Posterior cingulate gyrus (tissue), 11 donors: ENCODE data around the gene TMCC3.
A peak's percentile ranks its signal among the peaks of the same experiment; 100 is the strongest.
"Not testable (repeated sequence)": the region's sequence is repeated elsewhere in the genome, so short reads cannot be mapped to it uniquely, and the experiment has no call there.

Experiments
- DNase-seq, 10 donors: peaks; one replicate each; pipeline versions ENCODE4 v3.0.0 to v3.0.0-alpha.2; 2020 to 2021; ENCODE audit warnings: mixed read lengths in 3 of 10
- intact Hi-C: fragments of 100-400 bp; cut with DNase I; formaldehyde crosslinking; loops from one replicate; pipeline ENCODE4 v1.15.1; 2023

Gene TMCC3

GRCh38 chr12:94584377-94584776 is 66.0 kb downstream of the TMCC3 start:
- DNase-seq: no peak
- intact Hi-C loops: no loop called here

DNA sequence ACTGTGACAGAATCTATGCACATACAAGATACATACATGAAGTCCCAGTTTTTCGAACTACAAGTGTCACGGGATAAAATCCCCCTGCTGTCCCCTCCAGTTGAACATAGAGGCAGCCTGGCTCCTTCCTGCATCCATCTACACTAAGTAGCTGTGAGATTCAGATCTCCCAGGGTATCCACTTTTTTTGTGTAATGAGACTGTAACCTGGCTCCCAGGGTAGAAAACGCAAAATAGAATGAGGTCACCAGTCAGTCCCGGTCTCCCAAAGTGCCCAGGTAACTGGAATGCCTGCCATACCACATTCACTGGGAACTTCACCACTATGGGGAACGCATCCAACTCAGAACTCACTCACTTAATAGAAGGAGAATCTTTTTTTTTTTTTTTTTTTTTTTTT is 67.8 kb downstream of the TMCC3 start:
- DNase-seq: no peak
- intact Hi-C loops: no loop called here

GRCh38 chr12:94575645-94576403 is 74.5 kb downstream of the TMCC3 start:
- no peak for DNase-seq

DNA sequence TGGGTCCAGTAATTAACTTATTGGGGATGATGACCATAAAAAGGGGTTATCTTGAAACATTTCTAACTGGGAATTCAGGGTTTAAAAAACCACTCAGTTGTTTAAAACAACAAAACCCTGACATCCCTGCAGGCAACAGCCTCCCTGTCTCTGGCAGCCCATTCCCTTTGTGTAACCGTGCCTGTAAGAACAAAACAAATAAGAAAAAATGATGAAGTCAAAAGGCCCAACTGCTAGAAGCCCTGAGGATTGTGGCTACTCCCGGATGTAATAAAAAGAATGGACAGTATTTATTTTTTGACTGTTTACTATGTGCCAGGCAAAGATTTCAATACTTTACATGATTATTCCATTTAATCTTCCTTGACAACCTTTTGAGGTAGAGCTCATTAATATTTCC is 75.3 kb downstream of the TMCC3 start:
- intact Hi-C loops: no loop called here
- no peak for DNase-seq

More at GRCh38 chr12:94575645-94576403, 74.5 kb downstream of the TMCC3 start:
- intact Hi-C loops: no loop called here

GRCh38 chr12:94571556-94571955 is 78.8 kb downstream of the TMCC3 start:
- intact Hi-C loops: no loop called here
- DNase-seq: no peak

DNA sequence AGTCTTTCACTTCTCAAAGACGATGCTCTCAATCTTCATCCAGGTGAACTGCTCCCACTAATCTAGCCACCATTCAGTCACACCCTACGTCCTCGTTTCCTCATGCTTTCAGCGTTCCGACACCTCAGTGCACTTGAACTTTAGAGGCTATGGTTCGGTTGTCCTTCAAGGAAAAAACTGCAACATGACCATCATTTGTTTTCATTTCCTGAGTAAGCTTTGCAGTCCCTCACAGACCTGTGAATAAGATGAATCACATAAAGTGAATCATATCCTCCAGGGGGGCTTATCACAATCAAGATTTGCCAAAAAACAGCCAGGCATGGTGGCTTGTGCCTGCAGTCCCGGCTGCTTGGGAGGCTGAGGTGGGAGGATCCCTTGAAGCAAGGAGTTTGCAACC is 80.2 kb downstream of the TMCC3 start:
- intact Hi-C loops: no loop called here
- DNase-seq: no peak

GRCh38 chr12:94567761-94568160 is 82.6 kb downstream of the TMCC3 start:
- intact Hi-C loops: no loop called here
- DNase-seq: no peak

GRCh38 chr12:94566345-94566744 is 84.0 kb downstream of the TMCC3 start:
- intact Hi-C loops: no loop called here
- DNase-seq: peak; percentile 59 to 96 (median 80)

GRCh38 chr12:94565683-94566082 is 84.7 kb downstream of the TMCC3 start:
- intact Hi-C loops: no loop called here
- no peak for DNase-seq

- peak in 2 of 10 donors; percentile 26 to 37 for DNase-seq
- intact Hi-C loops: loop anchor here (5.0 kb wide), 1 partner anchor 54 kb away; no protein-coding TSS in a partner anchor
These were observed 87.1 kb downstream of the TMCC3 start for GRCh38 chr12:94563286-94563685.

DNA sequence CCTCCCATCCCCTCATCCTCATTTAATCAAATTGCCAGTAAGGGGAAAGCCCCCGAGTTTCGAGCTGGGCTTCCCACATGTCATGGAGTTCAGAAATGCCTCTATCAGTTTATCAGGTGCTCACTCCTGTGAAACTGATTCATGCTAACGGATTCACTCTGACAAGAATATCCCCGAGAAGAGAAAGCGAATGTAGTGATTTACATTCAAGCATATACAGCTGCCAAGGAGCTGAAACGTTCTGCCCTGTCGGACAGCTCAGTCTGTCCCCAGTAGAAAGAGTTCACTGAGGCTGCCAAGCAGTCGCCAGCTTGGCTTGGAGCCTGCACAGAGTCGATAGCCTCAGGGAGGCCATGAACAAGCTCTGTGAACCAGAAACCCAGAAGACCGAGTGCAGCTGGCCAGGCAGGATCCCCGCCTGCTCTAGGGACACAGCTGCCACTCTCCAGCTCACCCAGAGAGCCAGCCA is 88.4 kb downstream of the TMCC3 start:
- intact Hi-C loops: loop anchor here (5.0 kb wide), 1 partner anchor 55 kb away; no protein-coding TSS in a partner anchor
- peak; percentile 74 to 98 (median 84) for DNase-seq

DNA sequence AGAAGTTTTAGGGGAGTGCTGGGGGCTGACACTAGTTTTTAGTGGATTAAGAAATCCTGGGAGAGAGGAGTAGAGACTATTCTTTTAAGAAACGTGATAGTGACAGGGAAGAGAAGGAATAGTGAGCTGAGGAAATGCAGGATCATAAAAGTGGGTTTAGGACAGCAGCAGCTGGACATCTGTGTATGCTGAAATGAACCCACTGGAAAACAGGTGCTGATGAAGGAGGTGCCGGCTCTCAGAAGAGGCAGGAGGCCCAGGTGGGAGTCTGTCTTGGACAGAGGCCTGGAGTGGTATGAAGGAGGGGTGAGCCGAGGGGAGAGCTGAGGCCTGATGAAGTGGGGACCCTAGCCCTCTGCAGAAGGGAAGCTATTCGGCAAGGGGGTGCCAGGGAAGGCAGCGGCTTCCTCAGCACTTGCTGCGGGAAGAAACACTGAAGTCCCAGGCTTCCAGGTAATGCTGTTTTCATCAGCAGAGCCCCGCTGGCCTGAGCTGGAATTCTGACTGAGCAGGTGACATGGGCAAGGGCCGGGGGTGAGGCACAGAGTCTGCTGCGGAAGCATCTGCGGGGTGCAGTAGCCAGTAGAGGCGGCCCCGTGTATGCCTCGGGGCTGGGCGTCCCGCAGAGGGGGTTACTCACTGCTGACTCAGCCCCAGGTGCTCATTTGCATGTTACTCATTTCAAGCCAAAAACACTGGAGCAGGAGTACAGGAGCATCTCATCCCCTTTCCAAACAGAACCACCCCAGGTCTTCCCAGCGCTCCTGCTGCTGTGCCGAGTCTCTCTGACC is 89.7 kb downstream of the TMCC3 start:
- intact Hi-C loops: loop anchor here (5.0 kb wide), 1 partner anchor 57 kb away; no protein-coding TSS in a partner anchor

GRCh38 chr12:94558612-94559011 is 91.7 kb downstream of the TMCC3 start:
- DNase-seq: no peak
- intact Hi-C loops: loop anchor here (10.0 kb wide), 1 partner anchor 86 kb away; no protein-coding TSS in a partner anchor

More for the DNA sequence above, 89.7 kb downstream of the TMCC3 start:
- peak; percentile 27 to 94 (median 66) for DNase-seq

DNA sequence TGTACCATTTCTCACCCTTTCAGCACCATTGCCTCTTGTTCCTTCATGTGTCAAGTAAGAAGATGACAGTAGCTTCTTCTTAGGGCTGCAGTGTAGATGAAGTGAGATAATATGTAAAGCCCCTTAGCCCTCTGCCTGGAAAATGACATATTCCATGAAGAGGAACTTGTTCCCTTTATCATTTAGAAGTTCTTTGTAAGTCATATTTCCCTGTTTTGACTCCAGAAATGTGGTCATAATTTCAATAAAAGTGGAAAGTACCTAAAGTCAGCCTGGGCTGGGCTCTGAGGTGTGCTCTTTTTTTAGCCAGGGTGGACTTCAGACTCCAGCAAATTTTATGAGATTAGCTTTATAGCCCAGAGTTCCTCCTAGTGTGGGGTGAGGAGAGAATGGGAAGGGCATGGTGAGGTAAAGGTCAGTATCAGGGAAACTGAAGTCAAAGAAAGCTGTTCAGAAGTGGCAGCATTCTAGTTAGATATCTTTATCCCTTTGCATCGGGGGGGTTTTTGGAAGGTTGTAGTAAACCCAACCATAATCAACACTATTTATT is 92.5 kb downstream of the TMCC3 start:
- no peak for DNase-seq
- intact Hi-C loops: loop anchor here (10.0 kb wide), 1 partner anchor 87 kb away; no protein-coding TSS in a partner anchor

DNA sequence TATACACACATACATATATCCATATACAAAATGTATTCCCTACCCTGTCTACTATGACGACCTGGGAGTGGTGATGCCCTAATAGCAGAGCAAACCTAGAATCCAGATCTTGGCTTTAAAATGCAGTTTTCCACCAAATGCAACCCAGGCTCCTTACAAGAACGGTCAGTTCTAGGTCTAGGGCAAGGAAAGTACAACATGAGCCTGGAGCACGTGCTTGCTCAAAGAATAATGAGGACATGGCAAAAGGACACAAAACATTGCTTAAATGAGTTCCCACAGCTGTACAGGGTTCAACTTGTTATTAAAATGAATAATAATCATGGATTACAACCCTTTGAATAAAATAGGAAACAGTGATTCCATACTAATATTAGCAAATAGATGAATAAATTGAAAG is 94.7 kb downstream of the TMCC3 start:
- intact Hi-C loops: loop anchor here (10.0 kb wide), 1 partner anchor 89 kb away; no protein-coding TSS in a partner anchor
- DNase-seq: no peak

DNA sequence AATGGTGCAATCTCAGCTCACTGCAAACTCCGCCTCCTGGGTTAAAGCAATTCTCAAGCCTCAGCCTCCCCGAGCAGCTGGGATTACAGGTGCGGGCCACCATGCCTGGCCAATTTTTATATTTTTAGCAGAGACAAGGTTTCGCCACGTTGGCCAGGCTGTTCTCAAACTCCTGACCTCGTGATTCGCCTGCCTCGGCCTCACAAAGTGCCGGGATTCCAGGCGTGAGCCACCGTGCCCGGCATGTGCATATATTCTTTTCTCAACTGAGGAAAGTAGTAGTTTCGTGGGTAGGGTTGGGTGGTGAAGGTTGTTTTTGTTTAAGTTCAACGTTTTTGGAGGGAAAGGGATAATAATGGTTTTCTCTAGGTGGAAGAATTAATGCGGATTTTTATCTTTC is 96.5 kb downstream of the TMCC3 start:
- intact Hi-C loops: loop anchor here (10.0 kb wide), 1 partner anchor 91 kb away; no protein-coding TSS in a partner anchor
- DNase-seq: no peak

- DNase-seq: peak in 3 of 10 donors; percentile 32 to 70 (median 40)
These were observed 97.2 kb downstream of the TMCC3 start for GRCh38 chr12:94553130-94553519.

DNA sequence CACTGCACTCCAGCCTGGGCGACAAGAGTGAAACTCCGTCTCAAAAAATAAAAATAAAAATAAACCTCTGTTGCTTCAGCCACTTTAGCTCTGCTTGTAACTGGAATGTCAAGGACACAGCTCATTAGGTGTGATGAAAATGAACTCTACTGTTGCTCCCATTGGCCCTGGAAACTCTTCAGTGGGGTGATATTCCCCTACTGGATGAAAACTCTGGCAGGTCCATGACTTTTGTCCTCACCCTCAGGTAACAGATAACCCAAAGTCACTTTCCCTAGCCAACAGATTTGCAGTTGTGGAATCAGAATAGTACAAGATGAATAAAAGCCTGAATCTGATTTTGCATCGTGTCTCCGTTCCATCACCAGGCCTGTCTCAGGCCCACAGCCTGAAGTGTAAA is 98.5 kb downstream of the TMCC3 start:
- no peak for DNase-seq
- intact Hi-C loops: loop anchor here (10.0 kb wide), 1 partner anchor 93 kb away; no protein-coding TSS in a partner anchor

More at GRCh38 chr12:94553130-94553519, 97.2 kb downstream of the TMCC3 start:
- intact Hi-C loops: loop anchor here (10.0 kb wide), 1 partner anchor 92 kb away; no protein-coding TSS in a partner anchor

- intact Hi-C loops: loop anchor here (10.0 kb wide), 1 partner anchor 94 kb away; no protein-coding TSS in a partner anchor
- DNase-seq: no peak
These were observed 99.4 kb downstream of the TMCC3 start for GRCh38 chr12:94550964-94551363.

GRCh38 chr12:94548833-94549232 is 101.5 kb downstream of the TMCC3 start:
- intact Hi-C loops: loop anchor here (5.0 to 10.0 kb wide), 2 partner anchors 218 to 786 kb away; no protein-coding TSS in a partner anchor
- DNase-seq: not testable (repeated sequence)
